Omental fat pad (tissue), 4 donors: ENCODE data around the gene MEF2D. TPM values are rescaled to one million over a fixed set of nuclear protein-coding genes. Genes with fewer than 3 reads are reported as not detected.

ENCODE experiments used
- ATAC-seq: fragments of 150-250 bp; one replicate; pipeline ENCODE4 v1.9.1; 2016; ENCODE audit warnings: mild to moderate bottlenecking, moderate library complexity; ENCODE audit not compliant: low FRiP score
- DNase-seq: peaks from one replicate; pipeline ENCODE4 v3.0.0-alpha.2; 2019; ENCODE audit warnings: low spot score
- CTCF ChIP-seq, 3 donors: fragments of 450-650 bp; IDR thresholded peaks; one replicate each; pipeline ENCODE4 v1.5.1; 2016 to 2017; ENCODE audit warnings: antibody characterized with exemption in 3 of 3, mild to moderate bottlenecking in 3 of 3, moderate library complexity in 2 of 3
- total RNA-seq, 4 donors: library from RNA; depleted of rRNA; stranded (reverse); fragments of >200 nt; gene quantifications; one replicate each; pipeline ENCODE4 v1.1.0, GENCODE V29; 2016

MEF2D gene
- total RNA-seq, 4 donors from 2014 or later: 22.8 to 33.8 (median 28.1) TPM

- peak; percentile 31 for ATAC-seq
- TF ChIP-seq CTCF (IDR thresholded peaks at IDR 0.05): no peak
- no peak for DNase-seq
These were observed 36.7 kb downstream of the MEF2D start for GRCh38 chr1:156463874-156464273.

- no peak for TF ChIP-seq CTCF (IDR thresholded peaks at IDR 0.05)
- no peak for DNase-seq
These were observed 37.4 kb downstream of the MEF2D start for GRCh38 chr1:156462954-156463795.

GRCh38 chr1:156461781-156462647, 38.6 kb downstream of the MEF2D start:
- no peak for TF ChIP-seq CTCF (IDR thresholded peaks at IDR 0.05)
- no peak for ATAC-seq
- DNase-seq: no peak

More at GRCh38 chr1:156462954-156463795, 37.4 kb downstream of the MEF2D start:
- no peak for ATAC-seq

- no peak for TF ChIP-seq CTCF (IDR thresholded peaks at IDR 0.05)
- no peak for ATAC-seq
These were observed 39.5 kb downstream of the MEF2D start for GRCh38 chr1:156461109-156461508.

GRCh38 chr1:156460525-156460924, 40.0 kb downstream of the MEF2D start:
- no peak for ATAC-seq
- no peak for TF ChIP-seq CTCF (IDR thresholded peaks at IDR 0.05)
- no peak for DNase-seq

More at GRCh38 chr1:156461109-156461508, 39.5 kb downstream of the MEF2D start:
- DNase-seq: no peak

- no peak for ATAC-seq
- TF ChIP-seq CTCF (IDR thresholded peaks at IDR 0.05): no peak
- DNase-seq: no peak
These were observed 42.4 kb downstream of the MEF2D start for GRCh38 chr1:156458181-156458503.
